GM21786 (cell line): Measurements from ENCODE around the gene AFP.

Source experiments
- ATAC-seq: cut with Tn5 transposase; IDR thresholded peaks from one replicate; pipeline ENCODE4 v1.9.1; 2021; ENCODE audit not compliant: unreplicated experiment

Gene AFP

GRCh38 chr4:73413294-73413755 is 22.7 kb upstream of the AFP start:
- ATAC-seq = no peak

- ATAC-seq = no peak
These were observed 21.1 kb upstream of the AFP start for GRCh38 chr4:73414936-73415271.

GRCh38 chr4:73415807-73416238 is 20.2 kb upstream of the AFP start:
- no peak for ATAC-seq

GRCh38 chr4:73416423-73417087 is 19.5 kb upstream of the AFP start:
- ATAC-seq = no peak

GRCh38 chr4:73417342-73417741 is 18.7 kb upstream of the AFP start:
- ATAC-seq = no peak

GRCh38 chr4:73417973-73418372 is 18.0 kb upstream of the AFP start:
- ATAC-seq = no peak

- no peak for ATAC-seq
These were observed 17.3 kb upstream of the AFP start for GRCh38 chr4:73418677-73419076.

GRCh38 chr4:73419106-73420038 is 16.6 kb upstream of the AFP start:
- ATAC-seq = no peak

- no peak for ATAC-seq
These were observed 15.4 kb upstream of the AFP start for GRCh38 chr4:73420615-73421014.

GRCh38 chr4:73421708-73422457 is 14.1 kb upstream of the AFP start:
- no peak for ATAC-seq

- ATAC-seq = no peak
These were observed 13.6 kb upstream of the AFP start for GRCh38 chr4:73422458-73422752.

GRCh38 chr4:73423184-73423583 is 12.8 kb upstream of the AFP start:
- ATAC-seq = no peak

GRCh38 chr4:73426666-73427065 is 9.4 kb upstream of the AFP start:
- no peak for ATAC-seq

- ATAC-seq = no peak
These were observed 6.9 kb upstream of the AFP start for GRCh38 chr4:73429118-73429517.

GRCh38 chr4:73429826-73430587 is 6.0 kb upstream of the AFP start:
- no peak for ATAC-seq

- no peak for ATAC-seq
These were observed 4.2 kb upstream of the AFP start for GRCh38 chr4:73431813-73432168.

GRCh38 chr4:73432169-73433000 is 3.6 kb upstream of the AFP start:
- no peak for ATAC-seq

- ATAC-seq = no peak
These were observed 2.9 kb upstream of the AFP start for GRCh38 chr4:73433140-73433539.

GRCh38 chr4:73434311-73434710 is 1.7 kb upstream of the AFP start:
- ATAC-seq = no peak
